Stimulated activated CD4-positive, alpha-beta T cell treated with anti-CD3 and anti-CD28 coated beads, Interleukin-1b, Interleukin-23, amount 100 ng/mL, for 4 hours (primary cell): ENCODE results near the gene SOX1.

ENCODE experiments used
- DNase-seq, 2 donors: peaks; one replicate each; pipeline ENCODE4 v3.0.0-alpha.2; 2020; ENCODE audit warnings: low read depth in 2 of 2

SOX1 gene

GRCh38 chr13:112067116-112067741 is at the start of gene SOX1:
Gene SOX1, plus strand, starts transcription at chr13:112067149. Its CDS starts 510 bp downstream, at chr13:112067659.
- DNase-seq: no peak

- DNase-seq: no peak
These were observed 42.4 kb upstream of the SOX1 start for GRCh38 chr13:112024577-112024976.

DNA sequence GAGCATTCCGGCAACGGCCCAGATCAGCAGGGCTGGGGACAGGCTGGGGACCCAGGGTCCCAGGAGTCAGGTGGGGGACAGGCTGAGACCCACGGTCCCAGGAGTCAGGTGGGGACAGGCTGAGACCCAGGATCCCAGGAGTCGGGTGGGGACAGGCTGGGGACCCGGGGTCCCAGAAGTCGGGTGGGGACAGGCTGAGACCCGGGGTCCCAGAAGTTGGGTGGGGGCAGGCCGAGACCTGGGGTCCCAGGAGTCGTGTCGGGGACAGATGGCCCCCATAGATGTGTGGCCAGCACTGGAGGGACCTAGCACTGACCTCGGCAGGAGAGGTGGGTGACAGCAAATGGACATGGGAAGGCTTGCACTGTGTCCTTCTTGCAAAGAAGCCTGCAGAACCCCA is 39.7 kb upstream of the SOX1 start:
- no peak for DNase-seq

- no peak for DNase-seq
These were observed 38.5 kb upstream of the SOX1 start for GRCh38 chr13:112028481-112028880.

- no peak for DNase-seq
These were observed 37.8 kb upstream of the SOX1 start for GRCh38 chr13:112029143-112029542.

DNA sequence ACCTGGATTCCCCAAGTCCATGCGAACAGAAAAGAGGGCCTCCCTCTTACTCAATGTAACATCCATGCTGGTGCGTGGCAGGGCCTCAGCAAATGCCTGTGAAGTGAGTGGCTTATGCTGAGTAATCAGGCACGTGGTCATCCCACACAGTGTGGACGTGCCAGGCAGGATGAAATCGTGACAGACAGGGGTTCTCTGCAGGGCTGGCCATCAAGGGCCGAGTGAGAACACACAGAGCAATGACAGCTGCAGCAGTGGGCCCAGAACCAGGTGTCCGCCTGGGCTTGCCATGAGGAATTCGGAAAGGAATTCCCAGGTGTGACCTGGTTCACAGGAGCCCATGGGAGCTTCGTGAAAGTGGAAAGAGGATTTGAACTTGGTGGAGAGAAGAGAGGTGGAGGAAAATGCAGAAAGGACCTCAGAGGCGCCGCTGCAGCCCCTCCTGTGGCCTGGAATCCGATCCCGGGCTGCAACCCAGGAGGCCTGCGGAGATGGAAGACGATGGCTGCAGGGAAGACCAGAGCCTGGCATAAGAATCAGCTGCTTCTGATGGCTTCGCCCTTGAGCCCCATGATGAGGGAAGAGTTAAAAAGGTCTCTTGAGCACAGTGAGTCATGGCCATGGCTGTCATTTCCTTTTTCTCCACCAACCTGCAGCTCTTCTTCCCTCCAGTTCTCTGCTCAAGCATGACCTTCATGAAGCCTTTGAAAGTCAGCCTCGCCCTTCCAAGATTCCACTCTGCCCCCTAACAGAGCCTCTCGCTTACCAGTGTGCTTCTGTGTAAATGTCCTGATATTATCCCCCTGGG is 34.6 kb upstream of the SOX1 start:
- no peak for DNase-seq

- no peak for DNase-seq
These were observed 32.7 kb upstream of the SOX1 start for GRCh38 chr13:112034231-112034630.

DNA sequence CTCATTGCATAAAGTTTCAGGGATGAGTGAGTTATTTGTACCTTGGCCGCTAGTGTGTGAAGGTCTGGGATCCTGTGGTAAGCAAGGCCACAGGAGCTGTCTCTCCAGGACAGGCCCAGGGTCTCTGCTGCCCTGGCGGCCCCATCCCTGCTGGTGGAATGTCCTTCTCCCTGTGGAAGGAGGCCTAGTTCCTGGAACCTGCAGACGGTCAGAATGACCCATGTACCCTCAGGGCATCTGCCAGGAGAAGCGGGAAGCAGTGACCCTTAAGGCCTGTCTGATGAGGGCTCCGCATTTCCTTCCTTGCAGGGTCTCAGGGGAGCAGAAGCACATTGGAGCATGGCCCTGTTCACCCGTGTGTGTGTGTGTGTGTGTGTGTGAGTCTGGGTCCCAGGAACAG is 32.1 kb upstream of the SOX1 start:
- no peak for DNase-seq

- DNase-seq: no peak
These were observed 24.5 kb upstream of the SOX1 start for GRCh38 chr13:112042496-112042895.

DNA sequence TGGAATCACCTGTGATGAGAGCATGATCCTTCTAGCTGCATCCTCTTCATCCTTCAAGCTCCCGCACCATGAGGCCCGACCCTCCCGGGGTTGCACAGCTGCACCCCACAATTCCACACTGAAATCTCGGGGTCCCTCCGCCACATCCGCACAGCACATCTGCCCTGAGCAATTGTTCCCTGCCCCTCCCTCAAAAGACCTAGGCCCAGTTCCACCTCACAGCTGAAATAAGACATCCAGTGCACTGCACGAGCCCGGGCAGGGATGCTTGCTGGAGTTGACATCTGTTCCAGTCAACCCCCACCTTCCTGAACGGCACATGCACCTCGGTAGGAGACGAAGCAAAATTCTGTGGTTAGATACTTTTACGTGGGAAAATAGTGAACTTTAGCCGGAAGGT is 14.7 kb upstream of the SOX1 start:
- no peak for DNase-seq

DNA sequence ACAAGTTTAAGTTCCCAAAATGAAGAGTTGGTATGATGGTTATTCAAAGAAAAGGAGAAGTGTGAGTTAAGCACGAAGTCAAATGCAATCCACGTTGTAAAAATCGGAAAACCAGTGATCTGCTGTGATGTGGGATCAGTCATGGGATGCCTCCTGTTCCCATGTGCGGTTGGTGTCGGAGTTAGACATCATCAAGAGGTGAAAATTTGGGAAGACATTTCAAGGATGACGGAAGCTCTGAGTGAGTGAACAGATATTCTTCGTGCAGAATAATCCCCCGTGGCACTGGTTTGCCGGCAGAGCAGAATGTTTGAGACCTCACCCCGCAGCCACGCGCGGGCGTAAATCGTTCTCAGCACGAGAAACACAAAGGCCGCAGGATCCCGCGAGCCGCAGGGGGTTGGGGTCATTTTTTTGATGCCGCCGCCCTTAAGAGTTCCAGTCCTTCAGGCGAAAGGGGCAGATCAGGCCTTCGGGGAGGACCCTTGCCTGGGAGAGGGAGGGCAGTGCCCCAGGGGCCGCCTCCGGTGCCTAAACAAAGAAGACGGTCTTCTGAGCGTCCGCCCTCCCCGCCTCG is 13.7 kb upstream of the SOX1 start:
- DNase-seq: no peak

- DNase-seq: no peak
These were observed 13.0 kb upstream of the SOX1 start for GRCh38 chr13:112053744-112054615.

GRCh38 chr13:112054616-112055015 is 12.3 kb upstream of the SOX1 start:
- DNase-seq: no peak

DNA sequence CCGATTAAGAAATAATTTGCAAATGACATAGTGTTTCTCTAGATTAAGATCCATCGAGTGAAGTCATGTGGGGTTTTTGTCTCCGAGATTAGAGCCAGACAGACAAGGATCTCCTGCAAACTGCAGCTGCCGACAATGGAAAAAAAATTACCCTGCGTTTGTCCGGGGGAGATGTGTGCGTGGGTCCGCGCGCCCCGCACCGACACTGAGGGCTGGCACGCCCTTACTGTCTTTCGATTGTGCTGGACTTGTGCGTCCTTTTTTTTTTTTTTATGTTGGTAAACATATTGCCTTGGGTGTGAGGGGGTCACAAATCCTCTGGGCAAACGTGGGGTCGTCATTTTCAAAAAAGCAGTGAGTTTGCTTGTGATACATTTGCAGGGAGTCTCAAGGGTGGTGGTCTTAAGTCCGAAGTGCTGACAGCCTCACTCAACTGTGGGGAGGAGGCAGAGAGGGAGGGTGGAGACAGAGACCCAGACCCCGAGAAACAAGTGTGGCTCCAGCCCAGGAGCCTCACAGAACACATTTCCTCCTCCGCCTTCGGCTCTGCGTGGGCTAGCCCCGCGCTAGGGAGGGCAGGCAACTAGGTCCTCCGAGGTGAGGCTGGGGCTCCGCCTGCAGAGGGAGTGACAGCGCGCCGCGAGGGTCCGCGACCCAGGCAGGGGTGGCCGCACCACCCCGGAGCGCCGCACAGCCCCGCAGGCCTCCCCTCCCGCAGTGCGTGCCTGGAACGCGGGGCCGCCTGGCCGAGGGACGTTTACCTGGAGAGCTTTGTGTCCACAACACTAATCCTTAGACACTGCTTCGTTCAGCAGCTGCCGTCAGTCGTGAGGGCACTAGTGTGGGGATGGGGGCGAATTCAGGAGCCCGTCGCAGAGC is 11.7 kb upstream of the SOX1 start:
- no peak for DNase-seq

DNA sequence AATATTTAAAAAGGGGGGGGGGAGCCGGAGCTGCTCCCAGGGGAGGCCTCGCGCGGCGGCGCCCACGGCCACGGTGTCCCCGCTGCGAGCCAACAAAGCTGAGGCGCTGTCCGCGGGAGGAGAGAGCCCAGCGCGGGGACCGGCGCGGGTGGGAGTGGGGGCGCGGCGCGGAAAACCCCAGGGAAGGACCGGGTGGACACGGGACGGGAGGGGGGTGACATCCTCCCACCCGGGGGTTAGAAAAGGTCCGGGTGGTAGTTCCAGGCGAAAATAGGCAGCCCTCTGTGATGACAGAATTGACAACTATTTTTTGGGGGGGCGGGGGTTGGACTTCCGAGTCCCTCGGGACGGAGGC is 11.1 kb upstream of the SOX1 start:
- no peak for DNase-seq

GRCh38 chr13:112056284-112056727 is 10.6 kb upstream of the SOX1 start:
- DNase-seq: no peak

- no peak for DNase-seq
These were observed 10.1 kb upstream of the SOX1 start for GRCh38 chr13:112056739-112057438.

- DNase-seq: no peak
These were observed 9.6 kb upstream of the SOX1 start for GRCh38 chr13:112057439-112057735.

- DNase-seq: no peak
These were observed 9.0 kb upstream of the SOX1 start for GRCh38 chr13:112057736-112058518.

- no peak for DNase-seq
These were observed 8.5 kb upstream of the SOX1 start for GRCh38 chr13:112058519-112058873.
